Measurements from ENCODE around the gene S1PR4.
A peak's percentile ranks its signal among the peaks of the same experiment; 100 is the strongest.

Gene S1PR4

GRCh38 chr19:3149526-3150505 lies 28.8 kb upstream of the S1PR4 start:
- Histone ChIP-seq H2AFZ (ENCODE audit: insufficient read depth, low read length, poor library complexity) (no peak overlapping the region), H3K4me3 (ENCODE audit: low read depth, low read length) (peak overlapping the region; percentile 56), H3K9me3 (ENCODE audit: insufficient read depth, low read depth, low read length) (peaks cover 7% of the 10 kb centered on the region), H3K9ac (ENCODE audit: low read length) (no peak overlapping the region), H2AK5ac (ENCODE audit: low read length) (no peak overlapping the region), H2BK5ac (ENCODE audit: low read depth, low read length, poor library complexity) (no peak overlapping the region), H3K79me2 (ENCODE audit: control insufficient read depth, insufficient read depth, low read length, poor library complexity) (no peaks in the 10 kb centered on the region), H3K79me1 (ENCODE audit: low read length) (peaks cover 2% of the 10 kb centered on the region), H3K23ac (ENCODE audit: low read length) (no peak overlapping the region), H3K4ac (ENCODE audit: low read depth, low read length) (no peak overlapping the region), H2BK120ac (ENCODE audit: insufficient read depth, low read length, poor library complexity) (no peak overlapping the region), H3K36me3 (ENCODE audit: control insufficient read depth in 1 of 2, insufficient read depth in 2 of 2, low read length in 2 of 2) (no peaks in the 10 kb centered on the region), H3K18ac (ENCODE audit: low read length) (no peak overlapping the region), H3K27ac (ENCODE audit: low read depth, low read length) (no peak overlapping the region), H4K12ac (ENCODE audit: low read depth, low read length) (no peak overlapping the region), H2BK12ac (ENCODE audit: low read length) (no peak overlapping the region), H3K14ac (ENCODE audit: low read length) (no peak overlapping the region), H4K91ac (ENCODE audit: low read depth, low read length) (no peak overlapping the region), H3K27me3 (ENCODE audit: insufficient read depth, low read length) (no peaks in the 10 kb centered on the region), H4K8ac (ENCODE audit: low read depth, low read length) (no peak overlapping the region), H3K4me2 (ENCODE audit: low read length) (no peak overlapping the region), H3K4me1 (ENCODE audit: control insufficient read depth in 1 of 2, insufficient read depth in 2 of 2, low read length in 2 of 2) (peaks cover 2 to 3% of the 10 kb centered on the region in 2 experiments)
- WGBS (ENCODE audit: extremely low coverage, insufficient coverage, insufficient read length), result no CpG with 5 or more reads among the region's 35 CpGs
- DNase-seq, result no peak

GRCh38 chr19:3150739-3151329 lies 27.7 kb upstream of the S1PR4 start:
- H3K36me3 ChIP-seq (ENCODE audit: control insufficient read depth in 1 of 2, insufficient read depth in 2 of 2, low read length in 2 of 2), result no peaks in the 10 kb centered on the region
- no peak overlapping the region for H3K23ac ChIP-seq (ENCODE audit: low read length)
- no peak overlapping the region for H3K4me3 ChIP-seq (ENCODE audit: low read depth, low read length)
- H3K4ac ChIP-seq (ENCODE audit: low read depth, low read length), result no peak overlapping the region
- no CpG with 5 or more reads among the region's 5 CpGs for WGBS (ENCODE audit: extremely low coverage, insufficient coverage, insufficient read length)
- no peak overlapping the region for H2AFZ ChIP-seq (ENCODE audit: insufficient read depth, low read length, poor library complexity)
- peaks cover 3% of the 10 kb centered on the region for H3K79me1 ChIP-seq (ENCODE audit: low read length)
- H3K27me3 ChIP-seq (ENCODE audit: insufficient read depth, low read length), result no peaks in the 10 kb centered on the region
- DNase-seq, result no peak
- no peak overlapping the region for H2BK120ac ChIP-seq (ENCODE audit: insufficient read depth, low read length, poor library complexity)
- no peak overlapping the region for H2AK5ac ChIP-seq (ENCODE audit: low read length)
- peaks cover 9% of the 10 kb centered on the region for H3K9me3 ChIP-seq (ENCODE audit: insufficient read depth, low read depth, low read length)
- no peak overlapping the region for H2BK12ac ChIP-seq (ENCODE audit: low read length)
- H3K4me1 ChIP-seq (ENCODE audit: control insufficient read depth in 1 of 2, insufficient read depth in 2 of 2, low read length in 2 of 2), result peaks cover 4 to 9% of the 10 kb centered on the region in 2 experiments
- no peak overlapping the region for H3K9ac ChIP-seq (ENCODE audit: low read length)
- no peak overlapping the region for H3K18ac ChIP-seq (ENCODE audit: low read length)
- H3K79me2 ChIP-seq (ENCODE audit: control insufficient read depth, insufficient read depth, low read length, poor library complexity), result no peaks in the 10 kb centered on the region
- H4K12ac ChIP-seq (ENCODE audit: low read depth, low read length), result no peak overlapping the region
- H3K4me2 ChIP-seq (ENCODE audit: low read length), result no peak overlapping the region
- no peak overlapping the region for H2BK5ac ChIP-seq (ENCODE audit: low read depth, low read length, poor library complexity)
- no peak overlapping the region for H4K91ac ChIP-seq (ENCODE audit: low read depth, low read length)
- no peak overlapping the region for H3K14ac ChIP-seq (ENCODE audit: low read length)
- H4K8ac ChIP-seq (ENCODE audit: low read depth, low read length), result no peak overlapping the region
- no peak overlapping the region for H3K27ac ChIP-seq (ENCODE audit: low read depth, low read length)

GRCh38 chr19:3151563-3152418 lies 26.8 kb upstream of the S1PR4 start:
- no peak overlapping the region for H3K4ac ChIP-seq (ENCODE audit: low read depth, low read length)
- no peak overlapping the region for H3K4me2 ChIP-seq (ENCODE audit: low read length)

GRCh38 chr19:3152419-3152780 lies 26.2 kb upstream of the S1PR4 start:
- Histone ChIP-seq H3K23ac (ENCODE audit: low read length) (no peak overlapping the region), H2BK12ac (ENCODE audit: low read length) (no peak overlapping the region), H3K9me3 (ENCODE audit: insufficient read depth, low read depth, low read length) (peaks cover 11% of the 10 kb centered on the region), H3K18ac (ENCODE audit: low read length) (no peak overlapping the region), H4K91ac (ENCODE audit: low read depth, low read length) (no peak overlapping the region), H4K8ac (ENCODE audit: low read depth, low read length) (no peak overlapping the region), H3K79me2 (ENCODE audit: control insufficient read depth, insufficient read depth, low read length, poor library complexity) (no peaks in the 10 kb centered on the region), H3K14ac (ENCODE audit: low read length) (no peak overlapping the region), H3K4me1 (ENCODE audit: control insufficient read depth in 1 of 2, insufficient read depth in 2 of 2, low read length in 2 of 2) (peaks cover 4 to 9% of the 10 kb centered on the region in 2 experiments), H3K4me3 (ENCODE audit: low read depth, low read length) (no peak overlapping the region), H2BK120ac (ENCODE audit: insufficient read depth, low read length, poor library complexity) (no peak overlapping the region), H3K9ac (ENCODE audit: low read length) (no peak overlapping the region), H3K4me2 (ENCODE audit: low read length) (no peak overlapping the region), H4K12ac (ENCODE audit: low read depth, low read length) (no peak overlapping the region), H3K27ac (ENCODE audit: low read depth, low read length) (no peak overlapping the region), H3K36me3 (ENCODE audit: control insufficient read depth in 1 of 2, insufficient read depth in 2 of 2, low read length in 2 of 2) (no peaks in the 10 kb centered on the region), H2AK5ac (ENCODE audit: low read length) (no peak overlapping the region), H2BK5ac (ENCODE audit: low read depth, low read length, poor library complexity) (no peak overlapping the region), H3K27me3 (ENCODE audit: insufficient read depth, low read length) (no peaks in the 10 kb centered on the region), H3K4ac (ENCODE audit: low read depth, low read length) (no peak overlapping the region), H2AFZ (ENCODE audit: insufficient read depth, low read length, poor library complexity) (no peak overlapping the region), H3K79me1 (ENCODE audit: low read length) (peaks cover 3% of the 10 kb centered on the region)
- no CpG with 5 or more reads among the region's 3 CpGs for WGBS (ENCODE audit: extremely low coverage, insufficient coverage, insufficient read length)
- DNase-seq, result no peak

More at GRCh38 chr19:3151563-3152418, 26.8 kb upstream of the S1PR4 start:
- no peak overlapping the region for H3K14ac ChIP-seq (ENCODE audit: low read length)
- no peak overlapping the region for H4K8ac ChIP-seq (ENCODE audit: low read depth, low read length)
- no peak overlapping the region for H3K23ac ChIP-seq (ENCODE audit: low read length)
- H2BK5ac ChIP-seq (ENCODE audit: low read depth, low read length, poor library complexity), result no peak overlapping the region
- H3K9ac ChIP-seq (ENCODE audit: low read length), result no peak overlapping the region
- no peak overlapping the region for H2BK120ac ChIP-seq (ENCODE audit: insufficient read depth, low read length, poor library complexity)
- peaks cover 12% of the 10 kb centered on the region for H3K9me3 ChIP-seq (ENCODE audit: insufficient read depth, low read depth, low read length)
- H2AFZ ChIP-seq (ENCODE audit: insufficient read depth, low read length, poor library complexity), result no peak overlapping the region
- H2AK5ac ChIP-seq (ENCODE audit: low read length), result no peak overlapping the region
- WGBS (ENCODE audit: extremely low coverage, insufficient coverage, insufficient read length), result no CpG with 5 or more reads among the region's 14 CpGs
- no peaks in the 10 kb centered on the region for H3K27me3 ChIP-seq (ENCODE audit: insufficient read depth, low read length)
- no peak overlapping the region for H3K27ac ChIP-seq (ENCODE audit: low read depth, low read length)
- no peak for DNase-seq
- peaks cover 3% of the 10 kb centered on the region for H3K79me1 ChIP-seq (ENCODE audit: low read length)
- no peak overlapping the region for H2BK12ac ChIP-seq (ENCODE audit: low read length)
- H3K36me3 ChIP-seq (ENCODE audit: control insufficient read depth in 1 of 2, insufficient read depth in 2 of 2, low read length in 2 of 2), result no peaks in the 10 kb centered on the region
- H3K4me3 ChIP-seq (ENCODE audit: low read depth, low read length), result no peak overlapping the region
- no peak overlapping the region for H3K18ac ChIP-seq (ENCODE audit: low read length)
- H3K79me2 ChIP-seq (ENCODE audit: control insufficient read depth, insufficient read depth, low read length, poor library complexity), result no peaks in the 10 kb centered on the region
- H3K4me1 ChIP-seq (ENCODE audit: control insufficient read depth in 1 of 2, insufficient read depth in 2 of 2, low read length in 2 of 2), result peaks cover 4 to 9% of the 10 kb centered on the region in 2 experiments
- H4K12ac ChIP-seq (ENCODE audit: low read depth, low read length), result no peak overlapping the region
- H4K91ac ChIP-seq (ENCODE audit: low read depth, low read length), result no peak overlapping the region

All from trophoblast cell (in vitro differentiated cells and primary cell).